Lower lobe of right lung (tissue), 2 donors: Measurements from ENCODE around the gene ADAM10. TPM values are rescaled to one million over a fixed set of nuclear protein-coding genes. Genes with fewer than 3 reads are reported as not detected.

Experiments
- ATAC-seq, 2 donors: fragments of 200-7000 bp; cut with Tn5 transposase; one replicate each; pipeline ENCODE4 v1.9.1; 2020 to 2022; ENCODE audit warnings: mild to moderate bottlenecking in 2 of 2, moderate library complexity in 2 of 2
- DNase-seq: peaks from one replicate; pipeline ENCODE4 v3.0.0-alpha.2; 2020
- H3K27ac ChIP-seq: fragments of 200-600 bp; one replicate; pipeline ENCODE4 v1.8.0; 2022
- H3K27me3 ChIP-seq: fragments of 200-600 bp; one replicate; pipeline ENCODE4 v1.8.0; 2022; ENCODE audit warnings: low read depth
- H3K36me3 ChIP-seq: fragments of 200-600 bp; one replicate; pipeline ENCODE4 v1.8.0; 2022; ENCODE audit warnings: mild to moderate bottlenecking
- H3K4me1 ChIP-seq: fragments of 200-600 bp; one replicate; pipeline ENCODE4 v1.8.0; 2022
- H3K4me3 ChIP-seq: fragments of 200-600 bp; one replicate; pipeline ENCODE4 v1.8.0; 2022; ENCODE audit warnings: mild to moderate bottlenecking
- H3K9me3 ChIP-seq: fragments of 200-600 bp; one replicate; pipeline ENCODE4 v1.8.0; 2022
- intact Hi-C: fragments of 100-400 bp; cut with DNase I; formaldehyde crosslinking; loops from one replicate; pipeline ENCODE4 v1.11.0; 2022
- total RNA-seq: library from RNA; stranded (reverse); fragmentation: NEBNext Ultra II Directional; extraction: Animal tissue kit (Norgen Biotek cat#: 25700); gene quantifications from one replicate; pipeline ENCODE4 v1.2.1, GENCODE V29; 2021
- TF ChIP-seq, protein P1 (sequence below): fragments of 200-600 bp; IDR thresholded peaks from one replicate; pipeline ENCODE4 v1.8.0; 2022; ENCODE audit warnings: antibody characterized with exemption, mild to moderate bottlenecking
- donor health status: DM: no; HTN: yes; CAD: no; lungs with severe emphysema.

ADAM10 gene
- total RNA-seq, 1 donor from 2014 or later, result 166 TPM

- H3K36me3 ChIP-seq, result peaks cover 8% of the 10 kb centered on the region
- intact Hi-C loops, result no loop called here
- no peaks in the 10 kb centered on the region for H3K4me1 ChIP-seq
- ATAC-seq (no peak), DNase-seq (no peak)
- TF ChIP-seq, protein P1, sequence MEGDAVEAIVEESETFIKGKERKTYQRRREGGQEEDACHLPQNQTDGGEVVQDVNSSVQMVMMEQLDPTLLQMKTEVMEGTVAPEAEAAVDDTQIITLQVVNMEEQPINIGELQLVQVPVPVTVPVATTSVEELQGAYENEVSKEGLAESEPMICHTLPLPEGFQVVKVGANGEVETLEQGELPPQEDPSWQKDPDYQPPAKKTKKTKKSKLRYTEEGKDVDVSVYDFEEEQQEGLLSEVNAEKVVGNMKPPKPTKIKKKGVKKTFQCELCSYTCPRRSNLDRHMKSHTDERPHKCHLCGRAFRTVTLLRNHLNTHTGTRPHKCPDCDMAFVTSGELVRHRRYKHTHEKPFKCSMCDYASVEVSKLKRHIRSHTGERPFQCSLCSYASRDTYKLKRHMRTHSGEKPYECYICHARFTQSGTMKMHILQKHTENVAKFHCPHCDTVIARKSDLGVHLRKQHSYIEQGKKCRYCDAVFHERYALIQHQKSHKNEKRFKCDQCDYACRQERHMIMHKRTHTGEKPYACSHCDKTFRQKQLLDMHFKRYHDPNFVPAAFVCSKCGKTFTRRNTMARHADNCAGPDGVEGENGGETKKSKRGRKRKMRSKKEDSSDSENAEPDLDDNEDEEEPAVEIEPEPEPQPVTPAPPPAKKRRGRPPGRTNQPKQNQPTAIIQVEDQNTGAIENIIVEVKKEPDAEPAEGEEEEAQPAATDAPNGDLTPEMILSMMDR, result no peak
- H3K27ac ChIP-seq, result no peak overlapping the region
- no peaks in the 10 kb centered on the region for H3K27me3 ChIP-seq
- H3K9me3 ChIP-seq, result no peaks in the 10 kb centered on the region
- H3K4me3 ChIP-seq, result no peak overlapping the region
Measured at GRCh38 chr15:58650102-58650501, 99.4 kb downstream of the ADAM10 start.

DNA sequence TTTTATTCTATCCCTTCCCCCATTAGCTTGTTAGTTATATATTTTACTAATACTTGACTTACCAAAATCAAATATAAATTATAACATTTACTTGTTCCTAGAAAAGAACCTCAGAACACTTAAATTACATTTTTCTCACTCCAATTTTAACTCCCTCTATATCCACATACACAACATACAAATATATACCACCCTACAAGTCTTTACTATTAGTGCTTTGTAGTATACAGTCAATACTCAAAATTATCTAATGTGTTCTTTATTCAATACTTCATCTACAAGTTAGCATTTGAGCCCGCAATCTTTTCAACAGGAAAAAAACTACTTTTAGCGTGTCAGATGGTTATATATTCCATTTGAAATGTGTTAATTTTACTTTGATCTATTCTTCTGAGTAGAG is 100.3 kb downstream of the ADAM10 start:
- H3K27ac ChIP-seq, result no peak overlapping the region
- H3K36me3 ChIP-seq, result peaks cover under 1% of the 10 kb centered on the region
- intact Hi-C loops, result no loop called here
- no peaks in the 10 kb centered on the region for H3K27me3 ChIP-seq
- TF ChIP-seq, protein P1, result no peak
- no peak for DNase-seq
- no peaks in the 10 kb centered on the region for H3K4me1 ChIP-seq
- H3K4me3 ChIP-seq, result no peak overlapping the region
- no peak for ATAC-seq
- no peaks in the 10 kb centered on the region for H3K9me3 ChIP-seq

- intact Hi-C loops, result no loop called here
- Histone ChIP-seq H3K27ac (no peak overlapping the region), H3K27me3 (no peaks in the 10 kb centered on the region), H3K36me3 (peaks cover 39% of the 10 kb centered on the region), H3K9me3 (no peaks in the 10 kb centered on the region), H3K4me1 (no peaks in the 10 kb centered on the region), H3K4me3 (no peak overlapping the region)
- ATAC-seq (no peak), DNase-seq (no peak)
- TF ChIP-seq, protein P1, result no peak
Measured at GRCh38 chr15:58643996-58644395, 105.5 kb downstream of the ADAM10 start.

GRCh38 chr15:58641660-58642059 is 107.8 kb downstream of the ADAM10 start:
- TF ChIP-seq, protein P1, result no peak
- no peak for DNase-seq

DNA sequence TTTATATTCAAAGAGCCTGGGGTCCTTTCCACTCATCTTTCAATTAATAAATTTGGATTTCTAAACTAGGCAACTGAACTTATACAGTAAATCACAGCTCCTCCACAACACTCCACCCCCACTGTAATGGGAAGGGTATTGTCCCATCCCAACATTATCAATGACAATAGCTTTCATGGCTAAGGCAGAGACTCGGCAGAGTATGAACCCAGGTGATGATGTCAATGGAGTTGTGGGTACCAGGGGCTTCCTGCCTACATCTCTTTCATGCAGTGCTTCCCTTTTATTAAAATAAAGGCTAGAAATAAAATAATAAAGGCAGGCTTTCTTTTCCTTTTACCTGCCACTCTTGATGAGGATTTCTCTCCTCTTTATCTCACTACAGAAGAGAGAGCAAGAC is 109.5 kb downstream of the ADAM10 start:
- ATAC-seq (no peak), DNase-seq (no peak)
- intact Hi-C loops, result no loop called here
- H3K27me3 ChIP-seq, result no peaks in the 10 kb centered on the region
- H3K36me3 ChIP-seq, result peaks cover 50% of the 10 kb centered on the region
- H3K9me3 ChIP-seq, result no peaks in the 10 kb centered on the region
- H3K4me3 ChIP-seq, result no peak overlapping the region
- no peaks in the 10 kb centered on the region for H3K4me1 ChIP-seq
- TF ChIP-seq, protein P1, result no peak
- H3K27ac ChIP-seq, result no peak overlapping the region

More at GRCh38 chr15:58641660-58642059, 107.8 kb downstream of the ADAM10 start:
- Histone ChIP-seq H3K27me3 (no peaks in the 10 kb centered on the region), H3K4me3 (no peak overlapping the region), H3K36me3 (peaks cover 50% of the 10 kb centered on the region), H3K4me1 (no peaks in the 10 kb centered on the region), H3K9me3 (no peaks in the 10 kb centered on the region), H3K27ac (no peak overlapping the region)
- intact Hi-C loops, result no loop called here
- peak in 1 of 2 donors; percentile 75 for ATAC-seq
